Gastrocnemius medialis (tissue), 4 donors: ENCODE data around the gene HECTD4.

Experiments
- POLR2A ChIP-seq, 2 donors: fragments of 450-650 bp; IDR thresholded peaks; one replicate each; pipeline ENCODE4 v1.6.1; 2017; ENCODE audit warnings: antibody characterized with exemption in 2 of 2, mild to moderate bottlenecking in 2 of 2, moderate library complexity in 2 of 2
- TF ChIP-seq, protein P1 (sequence below), 5 experiments: fragments of 450-650 bp in 3 of 5; fragments of 200-600 bp in 2 of 5; sonication (generic) in 2 of 5; IDR thresholded peaks in 4 of 5; conservative IDR thresholded peaks in 1 of 5; 1 replicate in 4 of 5; 2 replicates in 1 of 5; pipeline ENCODE4 v1.5.1; 2016 to 2019; ENCODE audit warnings: antibody characterized with exemption in 5 of 5, mild to moderate bottlenecking in 3 of 5, moderate library complexity in 3 of 5

DNA sequence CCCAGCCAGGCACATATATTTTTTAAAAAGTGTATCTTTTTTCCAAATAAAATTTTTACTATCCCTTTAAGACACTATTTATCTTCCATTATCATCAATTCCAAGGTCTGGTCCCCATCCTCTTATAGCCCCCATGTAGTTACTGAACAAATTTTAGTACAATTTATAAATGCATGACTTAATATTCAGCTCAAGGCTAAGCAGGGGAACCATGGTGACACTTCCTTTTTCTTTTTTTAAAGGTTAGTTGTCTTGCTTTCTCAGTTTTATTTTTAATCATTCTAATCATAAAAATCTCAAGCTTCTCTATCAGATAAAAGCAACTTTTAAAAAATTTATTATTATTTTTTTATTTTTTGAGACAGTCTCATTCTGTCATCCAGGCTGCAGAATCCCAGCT, 164.6 kb downstream of the HECTD4 start:
- TF ChIP-seq, protein P1, sequence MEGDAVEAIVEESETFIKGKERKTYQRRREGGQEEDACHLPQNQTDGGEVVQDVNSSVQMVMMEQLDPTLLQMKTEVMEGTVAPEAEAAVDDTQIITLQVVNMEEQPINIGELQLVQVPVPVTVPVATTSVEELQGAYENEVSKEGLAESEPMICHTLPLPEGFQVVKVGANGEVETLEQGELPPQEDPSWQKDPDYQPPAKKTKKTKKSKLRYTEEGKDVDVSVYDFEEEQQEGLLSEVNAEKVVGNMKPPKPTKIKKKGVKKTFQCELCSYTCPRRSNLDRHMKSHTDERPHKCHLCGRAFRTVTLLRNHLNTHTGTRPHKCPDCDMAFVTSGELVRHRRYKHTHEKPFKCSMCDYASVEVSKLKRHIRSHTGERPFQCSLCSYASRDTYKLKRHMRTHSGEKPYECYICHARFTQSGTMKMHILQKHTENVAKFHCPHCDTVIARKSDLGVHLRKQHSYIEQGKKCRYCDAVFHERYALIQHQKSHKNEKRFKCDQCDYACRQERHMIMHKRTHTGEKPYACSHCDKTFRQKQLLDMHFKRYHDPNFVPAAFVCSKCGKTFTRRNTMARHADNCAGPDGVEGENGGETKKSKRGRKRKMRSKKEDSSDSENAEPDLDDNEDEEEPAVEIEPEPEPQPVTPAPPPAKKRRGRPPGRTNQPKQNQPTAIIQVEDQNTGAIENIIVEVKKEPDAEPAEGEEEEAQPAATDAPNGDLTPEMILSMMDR (IDR thresholded peaks at IDR 0.05 in 4 of 5, conservative IDR thresholded peaks at IDR 0.05 in 1 of 5): no peak
- TF ChIP-seq POLR2A (IDR thresholded peaks at IDR 0.05): no peak
